GM13976 (cell line): Measurements from ENCODE around the gene WNT7B.

Experiments
- DNase-seq: peaks from one replicate; pipeline ENCODE4 v3.0.0; 2012; ENCODE audit warnings: low spot score
- in situ Hi-C: fragments of 300-500 bp; cut with MboI; formaldehyde crosslinking; loops from one replicate; pipeline ENCODE4 v1.12.0; 2022; ENCODE audit warnings: low sequenced_read_pairs, mixed read lengths, inconsistent platforms; ENCODE audit not compliant: unreplicated experiment
- TF ChIP-seq, protein P1 (sequence below): IDR thresholded peaks from 2 replicates; pipeline ENCODE4 v1.5.1; 2012; ENCODE audit warnings: borderline replicate concordance, mild to moderate bottlenecking; ENCODE audit not compliant: insufficient read depth; ENCODE audit errors: extremely low read depth, missing control alignments, control extremely low read depth

The WNT7B gene

GRCh38 chr22:45872659-45873263 is 104.2 kb downstream of the WNT7B start:
- DNase-seq: no peak
- in situ Hi-C loops: no loop called here
- TF ChIP-seq, protein P1, sequence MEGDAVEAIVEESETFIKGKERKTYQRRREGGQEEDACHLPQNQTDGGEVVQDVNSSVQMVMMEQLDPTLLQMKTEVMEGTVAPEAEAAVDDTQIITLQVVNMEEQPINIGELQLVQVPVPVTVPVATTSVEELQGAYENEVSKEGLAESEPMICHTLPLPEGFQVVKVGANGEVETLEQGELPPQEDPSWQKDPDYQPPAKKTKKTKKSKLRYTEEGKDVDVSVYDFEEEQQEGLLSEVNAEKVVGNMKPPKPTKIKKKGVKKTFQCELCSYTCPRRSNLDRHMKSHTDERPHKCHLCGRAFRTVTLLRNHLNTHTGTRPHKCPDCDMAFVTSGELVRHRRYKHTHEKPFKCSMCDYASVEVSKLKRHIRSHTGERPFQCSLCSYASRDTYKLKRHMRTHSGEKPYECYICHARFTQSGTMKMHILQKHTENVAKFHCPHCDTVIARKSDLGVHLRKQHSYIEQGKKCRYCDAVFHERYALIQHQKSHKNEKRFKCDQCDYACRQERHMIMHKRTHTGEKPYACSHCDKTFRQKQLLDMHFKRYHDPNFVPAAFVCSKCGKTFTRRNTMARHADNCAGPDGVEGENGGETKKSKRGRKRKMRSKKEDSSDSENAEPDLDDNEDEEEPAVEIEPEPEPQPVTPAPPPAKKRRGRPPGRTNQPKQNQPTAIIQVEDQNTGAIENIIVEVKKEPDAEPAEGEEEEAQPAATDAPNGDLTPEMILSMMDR: no peak

- TF ChIP-seq, protein P1: no peak
- DNase-seq: no peak
- in situ Hi-C loops: no loop called here
Measured at GRCh38 chr22:45871721-45872120, 105.2 kb downstream of the WNT7B start.
